ENCODE data around the gene TAS2R50.
"Not testable (repeated sequence)": the region's sequence is repeated elsewhere in the genome, so short reads cannot be mapped to it uniquely, and the experiment has no call there.

TAS2R50 gene, protein sequence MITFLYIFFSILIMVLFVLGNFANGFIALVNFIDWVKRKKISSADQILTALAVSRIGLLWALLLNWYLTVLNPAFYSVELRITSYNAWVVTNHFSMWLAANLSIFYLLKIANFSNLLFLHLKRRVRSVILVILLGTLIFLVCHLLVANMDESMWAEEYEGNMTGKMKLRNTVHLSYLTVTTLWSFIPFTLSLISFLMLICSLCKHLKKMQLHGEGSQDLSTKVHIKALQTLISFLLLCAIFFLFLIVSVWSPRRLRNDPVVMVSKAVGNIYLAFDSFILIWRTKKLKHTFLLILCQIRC

DNA sequence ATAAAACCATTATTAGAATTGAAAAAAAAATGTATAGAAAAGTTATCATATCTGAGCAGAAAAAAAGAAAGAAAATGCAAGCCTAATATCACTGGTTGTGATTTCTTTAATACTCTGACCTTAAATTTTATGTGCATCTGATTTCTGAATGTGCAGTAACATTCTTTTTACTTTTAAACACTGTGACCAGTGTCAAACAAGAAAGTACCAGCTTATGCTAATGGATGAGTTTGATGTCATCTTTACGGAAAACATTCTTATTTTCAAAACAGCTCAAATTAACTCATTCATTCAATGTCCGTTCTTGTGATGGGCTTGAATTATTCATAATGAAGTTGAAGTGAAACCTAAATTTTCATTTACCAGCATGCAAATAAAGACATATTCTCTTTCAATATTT, at the start of gene TAS2R50:
TSS of gene TAS2R50 (minus strand) at position 101 of the 400 bp plus-strand sequence. CDS start at position 49, 52 bp downstream.
- DNase-seq (ENCODE audit: low read depth in 2 of 2): no peak

DNA sequence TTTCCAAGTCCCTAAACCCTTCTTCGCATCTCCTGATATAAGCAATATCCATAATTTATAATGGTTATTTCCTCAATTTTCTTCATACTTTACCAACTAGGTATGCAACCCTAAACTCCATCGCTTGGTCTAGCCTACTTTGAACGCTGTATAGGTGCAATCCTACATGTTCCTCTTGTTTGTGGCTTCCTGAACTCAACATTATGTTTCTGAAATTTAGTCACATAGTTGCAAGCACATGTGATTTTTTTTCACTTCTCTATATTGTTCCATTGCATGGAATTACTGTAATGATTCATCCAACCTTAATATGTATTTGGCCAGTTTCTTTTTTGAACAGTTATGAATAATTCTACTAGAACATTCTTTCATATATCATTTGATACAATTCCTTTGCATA, 47.2 kb upstream of the TAS2R50 start:
- not testable (repeated sequence) for DNase-seq (ENCODE audit: low read depth in 2 of 2)

DNA sequence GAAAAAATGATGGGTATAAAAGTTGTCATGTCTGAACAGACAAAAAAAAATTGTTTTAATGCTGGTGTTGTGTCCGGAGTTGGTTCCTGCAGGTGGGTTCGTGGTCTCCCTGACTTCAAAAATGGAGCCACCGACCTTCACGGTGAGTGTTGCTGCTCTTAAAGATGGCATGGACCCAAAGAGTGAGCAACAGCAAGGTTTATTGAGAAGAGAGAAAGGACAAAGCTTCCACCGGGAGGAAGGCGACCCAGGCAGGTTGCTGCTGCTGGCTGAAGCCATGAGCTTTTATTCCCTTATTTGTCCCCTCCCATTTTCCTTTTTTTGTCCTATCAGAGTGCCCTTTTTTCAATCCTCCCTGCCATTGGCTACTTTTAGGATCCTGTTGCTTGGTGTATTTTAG, 44.6 kb upstream of the TAS2R50 start, which contains the start of gene TAS2R31:
TSS of gene TAS2R31 (minus strand) at position 101 of the 400 bp plus-strand sequence. CDS start at position 29, 72 bp downstream.
- no peak for DNase-seq (ENCODE audit: low read depth in 2 of 2)

DNA sequence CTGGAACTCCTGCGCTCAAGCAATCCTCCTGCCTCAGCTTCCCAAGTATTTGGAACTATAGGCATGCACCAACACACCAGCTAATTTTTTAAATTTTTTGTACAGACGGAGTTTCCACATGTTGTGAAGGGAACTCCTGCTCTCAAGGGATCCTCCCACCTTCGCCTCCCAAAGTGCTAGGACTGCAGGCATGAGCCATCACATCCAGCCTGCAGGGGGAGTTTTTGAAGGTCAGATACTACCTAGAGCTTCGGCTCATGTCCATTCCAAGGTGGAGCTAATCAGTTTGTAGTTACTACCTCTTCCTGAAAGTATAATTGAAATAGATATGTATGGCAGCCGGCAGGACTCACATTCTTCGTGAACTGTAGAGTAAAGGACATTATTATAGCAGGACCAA, 39.4 kb upstream of the TAS2R50 start:
- DNase-seq (ENCODE audit: low read depth in 2 of 2): no peak

DNA sequence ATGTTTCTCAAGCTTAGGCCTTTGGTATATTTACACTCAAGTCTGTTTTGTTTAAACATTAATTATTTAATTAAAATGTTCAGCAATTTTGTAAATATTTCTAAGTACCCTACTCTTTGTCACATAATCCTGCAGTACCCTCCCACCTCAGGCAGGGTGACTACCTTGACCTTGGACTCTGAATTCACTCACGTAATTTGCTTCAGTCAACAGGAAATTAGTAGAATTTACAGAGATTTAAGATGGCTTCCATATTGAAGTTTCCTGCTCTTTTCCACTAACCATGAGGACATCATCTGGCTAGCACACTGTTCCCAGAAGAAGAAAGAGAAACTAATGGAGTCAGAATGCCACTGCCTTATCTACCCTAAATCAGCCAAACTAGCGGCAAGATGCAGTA, 36.7 kb upstream of the TAS2R50 start:
- DNase-seq (ENCODE audit: low read depth in 2 of 2): no peak

DNA sequence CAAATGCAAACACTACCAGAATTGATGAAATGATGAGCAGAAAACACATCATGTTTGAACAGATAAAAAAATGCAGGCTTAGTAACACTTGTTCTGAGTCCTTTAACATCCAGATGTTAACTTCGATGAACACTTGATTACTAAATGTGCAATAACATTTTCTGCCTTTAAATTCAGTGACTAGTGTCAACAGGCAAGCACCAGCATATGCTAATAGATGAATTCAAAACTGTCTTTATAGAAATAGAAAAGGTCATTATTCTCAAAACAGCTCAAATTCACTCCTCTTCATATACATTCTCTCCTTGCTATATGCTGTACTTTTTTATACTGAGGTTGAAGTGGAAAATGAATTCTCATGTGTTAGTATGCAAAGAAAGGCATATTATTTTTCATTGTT, 35.8 kb upstream of the TAS2R50 start, which contains the start of gene TAS2R19:
TSS of gene TAS2R19 (minus strand) at position 101 of the 400 bp plus-strand sequence. CDS start at position 52, 49 bp downstream.
- no peak for DNase-seq (ENCODE audit: low read depth in 2 of 2)

DNA sequence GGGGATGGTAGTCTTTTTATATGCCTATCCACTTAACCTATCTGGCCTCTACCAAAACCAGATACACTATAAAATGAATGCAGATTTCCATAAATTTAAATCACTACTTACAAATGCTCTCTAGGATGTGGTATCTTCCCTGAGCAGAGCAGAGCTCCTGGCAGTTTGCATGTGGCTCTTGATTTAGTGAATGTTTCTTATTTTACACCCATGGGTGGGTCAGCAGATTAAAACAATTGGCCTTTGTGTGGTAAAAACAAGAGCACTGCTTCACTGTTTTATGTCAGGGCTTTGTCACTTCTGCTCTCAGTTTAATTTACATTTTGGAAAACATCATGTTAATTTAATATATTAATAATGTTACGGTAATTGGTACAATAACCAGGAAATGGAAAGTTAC, 30.2 kb upstream of the TAS2R50 start:
- no peak for DNase-seq (ENCODE audit: low read depth in 2 of 2)

DNA sequence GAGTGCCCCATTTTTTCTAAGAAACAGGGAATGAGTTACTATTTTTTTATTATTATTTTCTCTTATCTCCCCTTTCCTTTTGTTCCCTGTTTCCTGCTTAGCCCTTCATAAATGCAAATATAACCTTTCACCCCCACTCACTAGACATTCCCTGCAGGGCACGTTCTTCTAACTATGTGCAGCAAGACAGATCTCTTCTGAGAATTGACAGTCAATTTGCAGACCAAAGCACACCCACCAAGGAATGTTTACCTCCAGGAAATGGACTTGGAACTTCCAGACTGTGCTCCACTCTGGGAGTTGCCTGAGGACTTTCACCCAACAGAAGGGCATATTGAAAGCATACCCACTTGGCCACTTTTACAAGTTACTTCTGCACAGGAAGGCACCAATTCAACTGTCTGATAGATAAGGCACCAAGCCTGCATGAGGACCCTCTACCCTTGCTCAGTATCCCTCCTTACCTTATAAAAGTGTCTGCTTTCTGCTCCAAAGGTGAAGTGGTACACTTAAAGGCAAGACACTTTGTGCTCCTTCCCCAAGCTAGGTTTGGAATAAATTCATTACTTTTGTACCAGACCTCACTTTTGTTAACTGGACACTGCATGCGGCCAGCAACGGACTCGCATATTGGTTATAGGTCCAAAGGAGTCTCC, 29.2 kb upstream of the TAS2R50 start:
- DNase-seq (ENCODE audit: low read depth in 2 of 2): no peak

DNA sequence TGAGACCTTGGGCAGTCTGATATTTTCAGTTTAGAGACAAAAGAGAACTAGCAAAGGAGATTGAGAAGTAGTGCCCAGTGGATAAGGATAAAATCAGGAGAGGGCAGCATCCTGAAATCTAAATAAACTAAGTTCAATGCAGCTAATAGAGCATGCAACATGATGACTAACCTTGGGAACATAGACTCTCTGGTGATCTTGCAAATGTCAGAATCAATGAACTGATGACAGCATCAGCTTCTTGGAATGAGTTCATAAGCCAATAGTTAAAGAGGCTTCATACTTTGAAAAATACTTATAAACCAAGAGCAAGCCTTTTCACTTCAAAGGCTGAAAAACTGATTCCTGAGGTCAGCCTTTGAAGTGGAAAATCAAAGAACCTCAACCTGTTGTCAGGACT, 27.5 kb upstream of the TAS2R50 start:
- DNase-seq (ENCODE audit: low read depth in 2 of 2): no peak

DNA sequence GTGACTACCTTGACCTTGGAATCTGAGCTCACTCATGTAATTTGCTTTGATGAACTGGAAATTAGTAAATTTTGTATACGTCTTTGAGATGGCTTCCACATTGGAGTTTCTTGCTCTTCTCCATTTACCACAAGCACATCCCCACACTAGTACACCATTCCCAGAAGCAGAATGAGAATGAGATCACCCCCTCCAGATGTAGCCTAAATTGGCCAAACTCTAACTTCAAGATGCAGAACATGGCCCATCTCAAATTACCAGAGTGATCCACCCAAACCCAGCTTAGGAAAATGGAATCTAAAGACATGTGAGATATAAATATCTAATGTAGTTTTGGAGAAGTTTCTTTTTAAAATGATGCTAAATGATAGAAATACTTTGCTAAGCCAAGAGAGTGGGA, 20.9 kb upstream of the TAS2R50 start:
- no peak for DNase-seq (ENCODE audit: low read depth in 2 of 2)

DNA sequence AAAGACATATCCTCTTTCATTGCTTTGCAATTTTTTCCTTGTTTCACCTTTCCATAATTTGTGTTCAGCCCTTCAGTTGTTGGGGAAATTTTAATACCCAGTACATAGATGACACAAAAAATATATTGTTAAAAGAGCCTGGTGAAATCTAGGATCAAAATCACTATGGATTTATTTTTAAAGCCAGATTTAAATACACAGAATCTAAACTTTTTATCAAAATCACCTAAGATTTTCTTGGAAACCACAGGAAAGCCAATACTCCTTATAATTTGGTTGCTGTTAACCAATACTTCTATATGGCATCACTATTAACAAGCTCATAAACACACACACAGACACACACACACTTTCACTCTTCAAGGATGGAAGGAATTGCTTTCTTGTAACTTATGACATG, 11.5 kb upstream of the TAS2R50 start, which contains the start of gene TAS2R20:
TSS of gene TAS2R20 (minus strand) at position 101 of the 400 bp plus-strand sequence. CDS start 429 bp downstream, outside the sequence.
- DNase-seq (ENCODE audit: low read depth in 2 of 2): no peak

DNA sequence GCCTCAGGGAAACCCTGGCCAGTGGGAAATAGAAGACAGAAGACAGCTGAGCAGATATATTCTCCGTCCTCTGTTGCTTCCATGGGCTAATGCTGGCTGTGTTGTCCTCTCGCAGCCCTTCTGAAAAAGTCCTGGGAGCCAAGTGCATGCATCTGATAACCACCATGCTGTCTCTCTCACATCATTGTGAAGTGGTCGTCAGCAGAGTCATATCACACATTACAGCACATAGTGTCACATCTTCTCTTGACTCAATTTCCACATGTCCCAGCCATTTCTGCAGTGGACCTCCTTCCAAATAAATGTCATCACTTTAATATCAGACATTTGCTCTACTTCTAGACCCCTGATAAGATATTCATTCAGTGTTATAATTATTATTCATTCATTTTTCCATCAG, 7.6 kb upstream of the TAS2R50 start:
- no peak for DNase-seq (ENCODE audit: low read depth in 2 of 2)

DNA sequence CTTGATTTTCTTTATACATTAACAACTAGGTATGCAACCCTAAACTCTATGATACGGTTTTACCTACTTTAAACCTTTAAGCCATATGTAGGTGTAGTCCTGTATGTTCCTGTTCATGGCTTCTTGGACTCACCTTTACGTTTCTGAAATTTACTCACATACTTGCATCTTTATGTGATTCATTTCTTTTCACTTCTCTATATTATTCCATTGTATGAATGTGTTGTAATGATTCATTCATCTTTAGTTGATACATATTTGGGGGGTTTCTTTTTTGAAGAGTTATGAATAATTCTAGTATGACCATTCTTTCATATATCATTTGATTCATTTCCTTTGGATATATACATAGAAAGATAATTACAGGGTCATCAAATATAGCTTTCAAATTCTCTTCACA, 2.4 kb upstream of the TAS2R50 start:
- DNase-seq (ENCODE audit: low read depth in 2 of 2): no peak

DNA sequence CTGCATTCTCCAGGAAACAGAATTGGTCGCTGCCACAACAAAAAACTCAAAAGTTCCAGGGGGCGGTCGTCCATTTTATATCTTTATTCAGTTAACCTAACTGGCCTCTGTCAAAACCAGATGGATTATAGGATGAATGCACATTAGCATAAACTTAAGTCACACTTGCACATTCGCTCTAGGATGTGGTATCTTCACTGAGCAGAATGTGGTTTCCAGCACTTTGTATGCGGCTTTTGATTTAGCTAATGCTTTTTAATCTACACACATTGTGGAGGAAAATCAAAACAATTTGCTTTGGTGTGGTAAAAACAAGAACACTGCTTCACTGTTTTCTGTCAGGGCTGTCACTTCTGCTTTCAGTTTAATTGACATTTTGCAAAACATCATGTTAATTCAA, 4.5 kb downstream of the TAS2R50 start:
- peak in 1 of 2 experiments; percentile 14 for DNase-seq (ENCODE audit: low read depth in 2 of 2)

DNA sequence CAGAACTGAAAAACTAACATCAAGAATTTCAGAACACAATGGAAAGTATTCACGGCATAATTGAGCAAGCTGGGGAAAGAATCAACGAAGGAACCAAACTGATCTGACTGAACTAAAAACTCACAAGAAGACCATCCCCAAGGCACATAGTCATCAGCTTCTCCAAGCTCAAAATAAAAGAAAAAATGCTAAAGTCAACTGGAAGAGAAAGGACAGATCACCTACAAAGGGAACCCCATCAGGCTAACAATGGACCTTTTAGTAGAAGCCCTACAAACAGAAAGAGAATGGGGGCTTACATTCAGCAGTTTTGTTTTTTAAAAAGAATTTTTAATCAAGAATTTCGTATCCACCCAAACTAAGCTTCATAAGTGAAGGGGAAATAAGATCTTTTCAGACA, 11.7 kb downstream of the TAS2R50 start:
- DNase-seq (ENCODE audit: low read depth in 2 of 2): no peak

DNA sequence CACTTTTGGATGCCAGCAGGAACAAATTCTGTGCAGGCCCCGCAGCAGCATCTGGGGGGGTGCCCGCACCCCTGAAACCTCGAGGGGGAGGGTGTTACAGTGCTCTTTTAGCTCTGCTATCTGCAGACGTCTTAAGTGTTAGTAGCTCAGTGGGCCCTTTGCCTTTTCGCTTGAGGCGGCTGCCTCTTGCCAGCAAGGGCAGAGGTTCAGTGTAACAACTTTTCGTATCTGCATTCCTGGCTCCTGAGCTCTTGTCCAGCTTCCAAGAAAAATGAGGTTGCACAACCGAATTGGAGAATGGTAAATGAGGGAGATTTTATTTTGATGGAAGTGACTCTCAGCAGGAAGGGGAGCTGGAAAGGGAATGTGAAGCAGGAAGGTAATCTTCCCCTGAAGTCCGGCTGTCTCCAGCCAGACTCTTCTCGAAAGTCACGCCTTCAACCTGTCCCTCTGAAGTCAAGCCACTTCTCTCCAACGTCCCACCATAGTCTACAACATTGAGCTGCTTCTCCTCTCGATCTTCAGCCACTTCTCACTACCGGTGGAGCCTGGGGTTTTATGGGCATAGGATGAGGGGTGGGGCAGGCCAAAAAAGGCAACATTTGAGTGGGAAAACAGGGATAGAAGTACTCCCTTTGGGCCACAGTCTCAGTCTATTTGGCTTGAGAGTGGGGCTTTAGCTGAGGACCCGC, 17.8 kb downstream of the TAS2R50 start:
- DNase-seq (ENCODE audit: low read depth in 2 of 2): no peak

DNA sequence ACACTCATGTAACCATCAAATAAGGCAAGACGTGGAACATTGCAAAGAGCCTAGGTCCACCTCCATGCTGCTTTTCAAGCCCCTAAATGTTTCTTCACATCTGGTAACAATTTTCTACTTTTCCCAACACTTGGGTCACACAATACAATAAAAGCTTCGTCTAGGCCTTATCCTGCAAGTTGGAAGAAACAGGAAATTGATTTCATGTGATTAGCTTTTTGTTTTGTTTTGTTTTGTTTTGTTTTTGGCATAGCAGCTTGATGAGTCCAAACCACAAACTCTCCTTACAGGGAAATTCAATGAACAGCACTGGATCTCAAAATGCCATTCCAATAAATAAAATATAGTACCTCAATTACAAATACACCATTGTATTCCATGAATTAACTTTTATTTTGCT, 19.3 kb downstream of the TAS2R50 start:
- DNase-seq (ENCODE audit: low read depth in 2 of 2): no peak

DNA sequence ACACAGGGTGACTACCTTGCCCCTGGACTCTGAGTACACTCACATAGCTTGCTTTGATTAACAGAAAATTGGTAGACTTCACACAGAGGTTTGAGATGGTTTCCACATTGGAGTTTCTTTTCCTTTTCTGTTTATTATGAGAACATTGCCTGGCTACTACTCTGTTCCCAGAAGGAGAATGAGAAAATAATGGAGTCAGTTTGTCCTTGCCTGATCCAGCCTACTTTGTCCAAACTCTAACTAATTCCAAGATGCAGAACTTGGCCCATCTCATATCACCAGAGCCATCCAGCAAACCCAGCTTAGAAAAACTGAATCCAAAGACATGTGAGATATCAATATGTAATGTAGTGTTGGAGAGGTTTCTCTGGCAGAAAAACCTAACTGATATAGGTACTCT, 20.4 kb downstream of the TAS2R50 start:
- no peak for DNase-seq (ENCODE audit: low read depth in 2 of 2)

DNA sequence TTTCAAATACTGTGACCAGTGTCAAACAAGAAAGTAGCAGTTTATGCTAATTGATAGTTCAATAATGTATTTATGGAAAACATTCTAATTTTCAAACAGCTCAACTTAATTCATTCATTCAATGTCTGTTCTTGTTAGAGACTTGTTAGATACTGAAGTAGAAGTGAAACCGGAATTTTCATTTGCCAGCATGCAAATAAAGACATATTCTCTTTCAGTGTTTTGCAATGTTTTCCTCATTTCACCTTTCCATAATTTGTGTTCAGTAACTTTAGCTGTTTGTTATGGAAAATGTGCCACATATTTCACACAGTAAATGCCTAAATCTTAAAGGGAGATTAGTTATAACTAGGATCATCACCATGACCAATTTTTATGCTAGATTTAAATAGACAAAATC, 21.2 kb downstream of the TAS2R50 start:
- no peak for DNase-seq (ENCODE audit: low read depth in 2 of 2)

DNA sequence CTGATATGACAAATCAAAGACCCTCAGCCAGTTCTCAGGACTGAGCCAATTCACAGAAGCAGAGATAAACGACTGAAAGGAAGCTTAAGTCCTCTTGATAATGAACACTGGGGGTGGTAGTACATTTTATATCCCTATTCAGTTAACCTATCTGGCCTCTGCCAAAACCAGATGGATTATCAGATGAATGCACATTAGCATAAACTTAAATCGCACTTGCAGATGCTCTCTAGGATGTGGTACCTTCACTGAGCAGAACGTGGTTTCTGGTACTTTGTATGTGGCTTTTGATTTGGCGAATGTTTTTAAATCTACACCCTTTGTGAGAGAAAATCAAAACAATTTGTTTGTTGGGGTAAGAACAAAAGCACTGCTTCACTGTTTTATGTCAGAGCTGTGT, 26.5 kb downstream of the TAS2R50 start:
- DNase-seq (ENCODE audit: low read depth in 2 of 2): no peak

DNA sequence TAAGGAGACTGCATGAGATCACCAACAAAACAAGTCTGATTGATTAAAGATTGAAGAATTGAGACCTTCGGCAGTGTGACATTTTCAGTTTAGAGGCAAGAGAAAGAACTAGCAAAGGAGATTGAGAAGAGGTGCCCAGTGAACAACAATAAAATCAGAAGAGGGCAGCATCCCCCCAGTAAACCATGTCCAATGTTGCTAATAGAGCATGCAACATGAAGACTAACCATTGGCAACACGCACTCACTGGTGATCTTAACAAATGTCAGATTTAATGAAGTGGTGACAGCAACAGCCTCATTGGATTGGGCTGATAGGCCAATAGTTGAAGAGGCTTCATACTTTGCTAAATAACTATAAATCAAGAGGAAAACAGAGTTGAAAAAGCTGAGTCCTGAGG, 26.9 kb downstream of the TAS2R50 start:
- no peak for DNase-seq (ENCODE audit: low read depth in 2 of 2)

DNA sequence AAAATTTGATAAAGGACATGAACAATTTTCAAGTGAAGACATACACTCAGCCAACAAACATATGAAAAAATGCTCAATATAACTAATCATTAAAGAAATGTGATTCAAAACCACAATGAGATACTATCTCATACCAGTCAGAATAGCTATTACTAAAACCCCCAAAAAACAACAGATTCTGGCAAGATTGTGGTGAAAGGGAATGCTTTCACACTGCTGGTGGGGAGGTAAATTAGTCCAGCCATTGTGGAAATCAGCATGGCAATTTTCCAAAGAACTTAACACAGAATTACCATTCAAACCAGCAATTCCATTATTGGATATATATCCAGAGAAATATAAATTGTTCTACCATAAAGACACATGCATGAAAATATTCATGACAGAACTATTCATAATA, 29.0 kb downstream of the TAS2R50 start:
- no peak for DNase-seq (ENCODE audit: low read depth in 2 of 2)

DNA sequence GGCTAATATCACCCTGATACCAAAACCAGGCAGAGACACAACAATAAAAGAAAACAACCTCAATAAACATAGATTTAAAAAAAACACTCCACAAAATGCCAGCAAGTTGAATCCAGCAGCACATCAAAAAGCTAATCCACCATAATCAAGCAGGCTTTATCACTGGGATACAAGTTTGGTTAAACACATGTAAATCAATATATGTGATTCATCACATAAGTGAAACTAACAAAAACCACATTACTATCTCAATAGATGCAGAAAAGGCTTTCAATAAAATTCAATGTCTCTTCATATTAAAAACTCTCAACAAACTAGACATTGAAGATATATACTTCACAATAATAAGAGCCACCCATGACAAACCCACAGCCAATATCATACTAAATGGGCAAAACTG, 30.6 kb downstream of the TAS2R50 start:
- DNase-seq (ENCODE audit: low read depth in 2 of 2): no peak

All from stimulated activated CD4-positive, alpha-beta T cell treated with anti-CD3 and anti-CD28 coated beads, Interleukin-12 subunit alpha, Interleukin-12 subunit beta, amount 100 ng/mL, for 24 hours (primary cell).